ENCODE data around the gene ADAMTS1. TPM values are rescaled to one million over a fixed set of nuclear protein-coding genes. Genes with fewer than 3 reads are reported as not detected.

ADAMTS1 gene
- total RNA-seq, 1 donor from 2014 or later = 10.1 TPM

DNA sequence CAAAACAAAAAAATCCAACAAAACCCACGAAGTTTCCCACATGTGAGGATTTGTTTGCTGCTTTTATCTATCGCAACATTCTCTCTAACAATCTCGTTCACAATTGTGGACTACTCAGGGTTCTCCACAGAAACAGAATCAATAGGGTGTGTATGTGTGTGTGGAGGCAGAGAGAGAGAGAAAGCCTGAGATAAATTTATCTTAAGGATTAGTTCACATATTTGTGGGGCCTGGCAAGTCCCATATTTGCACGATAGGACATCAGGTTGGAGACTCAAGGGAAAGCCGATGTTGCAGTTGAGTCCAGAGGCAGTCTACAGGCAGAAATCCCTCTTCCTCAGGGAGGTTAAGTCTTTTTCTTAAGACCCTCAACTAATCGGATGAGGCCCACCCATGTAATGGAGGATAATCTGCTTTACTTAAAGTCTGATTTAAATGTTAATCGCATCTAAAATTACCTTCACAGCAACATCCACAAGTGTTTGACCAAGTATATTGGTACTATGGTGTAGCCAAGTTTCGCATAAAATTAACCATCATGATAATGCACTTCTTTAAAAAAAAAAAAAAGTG lies 31.7 kb downstream of the ADAMTS1 start:
- DNase-seq (ENCODE audit: low read depth in 2 of 2) = no peak

- no peak for DNase-seq (ENCODE audit: low read depth in 2 of 2)
Observed at GRCh38 chr21:26812173-26812572, 33.0 kb downstream of the ADAMTS1 start.

DNA sequence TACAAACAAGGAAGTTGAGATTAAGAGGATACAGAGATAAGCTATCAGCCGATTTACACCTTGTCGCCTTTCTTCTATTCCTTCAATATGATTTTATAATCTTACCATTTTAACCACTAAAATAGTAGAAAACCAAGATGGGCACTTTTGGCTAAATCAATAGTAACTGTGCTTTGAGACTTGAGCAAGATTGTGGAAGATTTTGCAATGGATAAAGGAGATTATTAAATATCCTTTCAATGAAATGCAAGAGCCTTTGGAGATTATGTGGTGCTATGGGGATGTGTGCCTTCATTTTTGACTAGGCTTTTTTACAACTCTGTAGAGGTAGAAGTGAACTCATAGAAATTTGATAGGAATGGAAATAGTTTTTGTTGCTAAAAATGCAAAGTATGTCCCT lies 33.7 kb downstream of the ADAMTS1 start:
- DNase-seq (ENCODE audit: low read depth in 2 of 2) = no peak

GRCh38 chr21:26810676-26811415 lies 34.4 kb downstream of the ADAMTS1 start:
- DNase-seq (ENCODE audit: low read depth in 2 of 2) = no peak

DNA sequence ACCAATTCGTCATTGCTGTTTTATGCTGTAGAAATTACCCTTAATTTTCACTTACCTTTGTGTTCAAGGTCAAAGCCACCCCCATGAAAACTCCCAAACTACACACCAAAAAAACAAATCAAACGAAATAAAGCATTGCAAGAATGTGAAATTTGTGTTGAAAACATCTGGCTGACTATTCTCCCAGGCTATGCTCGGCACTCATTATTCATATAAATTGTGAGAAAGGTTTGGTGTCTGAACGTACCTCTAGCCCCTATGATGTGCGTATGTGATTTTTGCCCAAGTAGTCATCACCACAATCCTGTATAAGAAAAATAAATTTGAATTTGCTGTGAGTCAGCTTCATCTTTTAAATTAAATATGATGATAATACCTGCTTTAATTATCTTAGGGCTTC lies 34.9 kb downstream of the ADAMTS1 start:
- no peak for DNase-seq (ENCODE audit: low read depth in 2 of 2)

DNA sequence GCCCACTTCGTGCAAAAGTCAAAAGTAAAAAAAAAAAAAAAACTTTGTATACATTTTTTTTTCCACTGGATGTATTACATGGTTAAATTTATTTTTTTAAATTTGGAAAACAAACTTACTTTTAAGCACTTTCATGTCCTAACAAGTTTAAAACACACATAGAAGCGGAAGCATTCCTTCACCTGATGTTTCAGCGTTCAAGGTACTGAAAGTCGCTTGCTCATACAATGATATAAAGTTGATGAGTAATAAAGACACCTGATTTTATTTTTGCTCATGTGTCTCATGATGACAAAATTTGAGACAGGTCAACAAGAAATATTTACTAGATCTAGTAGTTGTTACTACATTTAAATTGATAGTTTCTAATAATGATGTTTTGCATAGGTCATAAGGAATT lies 35.5 kb downstream of the ADAMTS1 start:
- no peak for DNase-seq (ENCODE audit: low read depth in 2 of 2)

DNA sequence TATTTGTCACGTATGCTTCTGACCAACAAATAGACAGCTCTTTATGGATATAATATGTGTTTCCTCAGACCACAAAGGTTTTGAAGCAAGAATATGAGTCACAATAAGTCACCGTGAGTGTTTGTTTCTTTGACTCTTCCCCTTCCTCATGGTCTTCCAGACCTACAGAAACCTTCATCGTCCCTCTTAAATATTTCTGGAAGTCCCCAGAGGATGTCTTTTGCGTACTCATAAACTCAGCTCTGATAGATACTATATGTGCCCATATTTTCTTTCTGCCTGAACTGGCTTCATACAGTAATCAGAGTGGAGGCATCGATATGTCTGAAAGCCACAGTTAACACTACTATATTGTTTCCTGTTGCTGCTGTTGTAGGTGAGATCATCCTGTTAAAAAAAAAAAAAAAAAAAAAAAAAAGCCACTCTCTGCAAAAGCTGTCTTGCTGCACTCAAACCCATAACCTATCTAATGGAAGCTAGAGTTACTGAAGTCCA lies 38.4 kb downstream of the ADAMTS1 start:
- no peak for DNase-seq (ENCODE audit: low read depth in 2 of 2)

DNA sequence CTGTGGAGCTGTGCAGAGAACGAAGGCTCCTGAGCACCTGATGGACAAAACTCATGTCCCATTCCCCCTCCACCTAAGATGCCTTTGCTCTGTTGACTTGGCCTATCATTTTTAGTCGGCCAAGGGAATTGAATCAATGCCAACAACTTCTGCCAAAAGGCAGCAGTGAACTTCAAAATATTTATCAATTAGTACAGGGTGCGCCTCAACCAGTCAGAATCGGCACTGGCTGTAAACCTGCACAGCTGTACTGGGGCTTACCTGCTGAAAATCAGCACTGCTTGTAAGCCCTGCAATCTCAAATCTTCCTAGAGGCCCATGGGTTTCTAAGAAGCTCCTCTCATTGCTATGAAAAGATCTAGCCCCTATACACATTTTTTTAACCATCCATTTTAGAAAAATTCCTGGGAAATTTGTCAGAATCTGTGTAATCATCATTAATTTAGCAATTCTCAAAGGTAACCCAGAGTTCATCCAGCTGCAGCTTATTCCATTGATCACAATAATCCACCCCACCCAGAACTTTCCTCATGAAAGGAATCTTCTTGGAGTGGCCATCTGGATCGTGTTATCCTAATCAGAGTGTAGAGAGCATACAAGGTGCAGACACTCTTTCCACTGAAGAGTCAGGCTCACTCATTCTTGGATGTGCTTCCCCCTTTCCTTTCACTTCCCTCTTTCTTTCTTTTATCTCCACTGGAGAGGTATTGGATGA lies 40.2 kb downstream of the ADAMTS1 start:
- no peak for DNase-seq (ENCODE audit: low read depth in 2 of 2)

GRCh38 chr21:26801498-26801897 lies 43.7 kb downstream of the ADAMTS1 start:
- no peak for DNase-seq (ENCODE audit: low read depth in 2 of 2)

DNA sequence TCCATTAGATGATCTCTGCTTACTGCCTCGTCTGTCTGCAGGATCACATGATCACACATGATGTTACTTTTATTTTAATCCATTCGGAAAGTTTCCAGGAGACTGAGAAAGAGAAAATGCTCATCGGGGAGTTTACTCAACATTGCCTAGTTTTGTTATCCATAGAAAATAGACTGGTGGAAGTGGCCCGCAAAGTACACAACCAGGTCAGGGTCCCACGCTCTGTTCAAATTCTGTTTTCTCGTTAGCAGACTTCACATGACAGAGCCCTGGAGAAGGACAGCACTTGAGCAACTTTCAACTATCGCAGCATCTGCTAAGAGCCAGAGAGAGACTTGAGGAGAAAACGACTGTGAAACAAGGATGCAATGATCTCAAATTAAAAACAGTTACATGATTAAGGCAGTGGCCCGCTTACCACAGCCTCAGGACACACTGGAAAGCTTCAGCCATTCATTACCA lies 44.2 kb downstream of the ADAMTS1 start:
- no peak for DNase-seq (ENCODE audit: low read depth in 2 of 2)

GRCh38 chr21:26800455-26800854 lies 44.8 kb downstream of the ADAMTS1 start:
- DNase-seq (ENCODE audit: low read depth in 2 of 2) = no peak

DNA sequence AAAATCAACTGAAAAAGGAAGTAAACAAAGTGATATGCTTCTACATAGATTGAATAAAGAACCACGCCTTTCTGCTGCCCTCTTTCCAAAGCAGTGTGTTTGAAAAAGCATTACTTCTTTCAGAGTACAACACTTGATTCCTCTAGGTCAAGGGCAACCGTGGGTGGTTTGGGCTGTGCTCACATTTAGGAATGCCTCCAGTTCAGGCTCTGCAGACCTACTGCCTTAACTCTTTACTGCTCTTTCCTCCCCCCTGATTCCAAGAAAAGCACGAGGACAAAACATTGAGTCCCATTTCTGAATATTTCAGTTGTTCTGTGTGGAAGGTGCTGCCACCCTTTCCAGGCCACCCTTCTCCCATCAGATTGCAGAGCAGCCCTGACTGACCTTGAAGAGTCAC lies 45.2 kb downstream of the ADAMTS1 start:
- DNase-seq (ENCODE audit: low read depth in 2 of 2) = no peak

GRCh38 chr21:26798856-26799751 lies 46.1 kb downstream of the ADAMTS1 start:
- DNase-seq (ENCODE audit: low read depth in 2 of 2) = no peak

GRCh38 chr21:26797878-26798456 lies 47.2 kb downstream of the ADAMTS1 start:
- no peak for DNase-seq (ENCODE audit: low read depth in 2 of 2)

- peak in 1 of 2 donors; percentile 3 for DNase-seq (ENCODE audit: low read depth in 2 of 2)
Observed at GRCh38 chr21:26795866-26796329, 49.3 kb downstream of the ADAMTS1 start.

DNA sequence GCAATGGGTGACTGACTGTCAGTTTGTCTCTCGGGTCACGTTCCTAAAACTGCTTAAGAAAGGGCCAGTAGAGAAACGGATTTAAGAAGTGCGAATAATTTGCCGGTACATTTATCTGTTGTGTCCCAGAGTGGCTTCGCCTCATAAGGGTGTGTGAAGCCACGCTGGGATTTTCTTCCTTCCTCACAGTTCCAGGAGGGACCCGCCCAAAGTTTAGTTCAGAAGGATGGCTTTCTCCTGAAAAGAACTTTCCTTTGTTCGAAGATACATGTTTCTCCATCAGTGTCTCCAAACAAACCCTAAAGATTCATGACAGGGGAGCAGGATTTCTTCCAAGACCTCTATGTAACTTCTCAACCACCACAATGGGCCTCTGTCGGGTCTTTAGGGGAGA lies 49.8 kb downstream of the ADAMTS1 start:
- DNase-seq (ENCODE audit: low read depth in 2 of 2) = no peak

- no peak for DNase-seq (ENCODE audit: low read depth in 2 of 2)
Observed at GRCh38 chr21:26794597-26795411, 50.4 kb downstream of the ADAMTS1 start.

DNA sequence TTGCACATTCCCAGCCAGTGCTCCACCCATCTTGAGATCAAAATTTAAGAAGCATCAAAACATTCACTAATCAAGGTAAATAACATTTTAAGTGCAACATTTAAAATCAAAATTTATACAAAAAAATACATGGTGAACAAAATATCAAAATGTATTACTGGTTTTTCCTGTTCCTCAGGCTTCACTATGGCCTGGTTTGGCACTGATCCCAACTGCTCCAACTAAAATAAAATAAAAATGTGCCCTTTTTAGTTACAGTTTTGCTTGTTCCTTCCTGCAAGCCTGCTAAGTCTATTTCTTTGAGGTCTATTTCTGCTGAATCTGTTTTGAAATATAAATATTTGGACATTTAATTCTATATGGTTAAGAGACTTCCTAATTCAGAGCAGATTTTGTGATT lies 54.9 kb downstream of the ADAMTS1 start:
- DNase-seq (ENCODE audit: low read depth in 2 of 2) = no peak

- peak in 1 of 2 donors; percentile 2 for DNase-seq (ENCODE audit: low read depth in 2 of 2)
Observed at GRCh38 chr21:26788790-26789189, 56.4 kb downstream of the ADAMTS1 start.
